ENCODE results near the gene SMAD6.
A peak's percentile ranks its signal among the peaks of the same experiment; 100 is the strongest.

The SMAD6 gene

GRCh38 chr15:66770518-66771350 lies 68.7 kb downstream of the SMAD6 start:
- CTCF ChIA-PET: interaction anchor here (0.5 kb wide), 1 partner anchor 1001 kb away, joined by 3 read pairs; no protein-coding TSS in a partner anchor
- TF ChIP-seq CTCF (conservative IDR thresholded peaks at IDR 0.05; ENCODE audit: low read depth): no peak

DNA sequence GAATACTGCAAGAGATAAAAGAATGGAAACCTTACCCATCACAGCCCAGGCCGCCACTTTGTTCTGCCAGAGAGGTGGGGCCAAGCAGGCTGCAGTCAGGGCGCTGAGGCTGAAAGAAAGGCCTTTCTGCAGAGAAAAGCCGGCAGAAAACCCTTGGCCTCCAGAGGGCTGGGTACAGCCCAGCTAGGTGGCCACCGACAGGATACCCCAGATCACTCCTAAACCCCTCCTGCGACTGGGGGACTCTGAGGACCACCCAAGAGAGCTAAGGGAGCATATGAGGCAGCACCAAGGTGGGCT lies 69.3 kb downstream of the SMAD6 start:
- POLR2A ChIA-PET (ENCODE audit: low non-redundant PET): no interaction called here
- CTCF ChIA-PET: interaction anchor here (1.2 to 1.5 kb wide), 2 partner anchors 69 to 80 kb away, joined by 3 to 5 read pairs; no protein-coding TSS in a partner anchor
- no peak overlapping the region for H3K27ac ChIP-seq

More at GRCh38 chr15:66770518-66771350, 68.7 kb downstream of the SMAD6 start:
- POLR2A ChIA-PET (ENCODE audit: low non-redundant PET): no interaction called here
- no peak for DNase-seq (ENCODE audit: low spot score)
- no peak overlapping the region for H3K27ac ChIP-seq

GRCh38 chr15:66772604-66773128 lies 70.6 kb downstream of the SMAD6 start:
- no peak overlapping the region for H3K27ac ChIP-seq
- TF ChIP-seq CTCF (conservative IDR thresholded peaks at IDR 0.05; ENCODE audit: low read depth): no peak
- ChIA-PET POLR2A (ENCODE audit: low non-redundant PET) (no interaction called here), CTCF (interaction anchor here (0.6 to 3.3 kb wide), 5 partner anchors 15 to 79 kb away, joined by 3 to 31 read pairs (median 3); no protein-coding TSS in a partner anchor)
- DNase-seq (ENCODE audit: low spot score): no peak

More for the DNA sequence above, 69.3 kb downstream of the SMAD6 start:
- TF ChIP-seq CTCF (conservative IDR thresholded peaks at IDR 0.05; ENCODE audit: low read depth): no peak
- no peak for DNase-seq (ENCODE audit: low spot score)

GRCh38 chr15:66773129-66773873 lies 71.3 kb downstream of the SMAD6 start:
- H3K27ac ChIP-seq: peak overlapping the region; percentile 12; the same call in 1 of the 2 replicates
- ChIA-PET CTCF (interaction anchor here (0.6 to 3.3 kb wide), 10 partner anchors 14 to 359 kb away, joined by 3 to 31 read pairs (median 4); no protein-coding TSS in a partner anchor), POLR2A (ENCODE audit: low non-redundant PET) (no interaction called here)
- TF ChIP-seq CTCF (conservative IDR thresholded peaks at IDR 0.05; ENCODE audit: low read depth): no peak
- DNase-seq (ENCODE audit: low spot score): no peak

DNA sequence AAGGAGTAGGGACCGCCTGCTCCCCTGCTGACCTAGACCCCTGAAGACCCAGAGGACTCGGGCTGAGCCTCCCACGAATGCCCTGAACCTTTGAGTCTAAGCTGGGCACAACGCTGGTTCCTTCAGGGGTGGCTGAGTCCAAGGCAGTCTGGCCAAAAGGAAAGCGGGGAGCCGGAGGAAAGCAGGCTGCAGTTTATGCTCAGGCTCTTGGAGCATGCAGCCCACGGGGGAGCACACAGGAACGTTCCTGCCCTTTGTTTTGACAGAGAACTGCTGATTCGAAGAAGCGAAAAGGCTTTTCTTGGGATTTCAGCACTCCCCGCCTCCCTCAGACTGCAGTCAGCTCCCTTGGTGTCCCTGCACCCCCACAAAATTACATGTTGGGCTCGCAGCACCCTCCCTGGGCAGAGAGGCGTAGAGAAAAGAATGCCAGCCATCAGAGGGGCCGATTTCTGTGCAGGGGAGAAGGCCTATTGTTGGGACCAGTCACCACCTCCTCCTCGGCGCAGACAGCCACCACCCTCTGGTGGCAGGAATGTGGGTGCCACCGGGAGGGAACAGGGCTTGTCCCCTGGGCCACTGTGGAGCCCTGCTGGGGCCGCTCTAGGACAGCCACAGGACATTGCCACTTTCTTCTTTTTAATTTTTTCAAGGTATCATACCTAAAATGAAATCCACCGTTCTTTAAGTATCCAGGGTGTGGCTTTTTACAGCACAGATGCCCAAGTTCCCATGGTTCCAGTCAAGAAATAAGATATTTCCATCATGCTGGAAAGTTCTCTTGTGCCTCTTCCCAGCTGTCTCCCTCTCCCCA lies 72.2 kb downstream of the SMAD6 start:
- ChIA-PET POLR2A (ENCODE audit: low non-redundant PET) (no interaction called here), CTCF (interaction anchor here (0.6 to 3.3 kb wide), 17 partner anchors 15 to 360 kb away, joined by 3 to 31 read pairs (median 4); no protein-coding TSS in a partner anchor)
- TF ChIP-seq CTCF (conservative IDR thresholded peaks at IDR 0.05; ENCODE audit: low read depth): peak; percentile 98

More for the DNA sequence above, 72.2 kb downstream of the SMAD6 start:
- peak; percentile 88 for DNase-seq (ENCODE audit: low spot score)
- peak overlapping the region; percentile 12; the same call in 1 of the 2 replicates for H3K27ac ChIP-seq

Measured in RWPE1 (cell line).